Left forelimb (tissue), 1 donor: ENCODE data around the gene ELMOD1.

ENCODE experiments used
- DNase-seq: peaks from one replicate; pipeline ENCODE4 v3.0.0-alpha.2; 2018; ENCODE audit warnings: low spot score

The ELMOD1 gene

GRCh38 chr11:107583629-107584195 lies 7.2 kb upstream of the ELMOD1 start:
- DNase-seq, result no peak

- DNase-seq, result no peak
Measured at GRCh38 chr11:107587306-107587979, 3.5 kb upstream of the ELMOD1 start.

GRCh38 chr11:107591378-107592230 lies 657 bp downstream of the ELMOD1 start:
- no peak for DNase-seq

GRCh38 chr11:107592231-107592590 lies 1.3 kb downstream of the ELMOD1 start:
- no peak for DNase-seq

GRCh38 chr11:107592813-107593212 lies 1.9 kb downstream of the ELMOD1 start:
- no peak for DNase-seq

GRCh38 chr11:107593951-107594350 lies 3.0 kb downstream of the ELMOD1 start:
- DNase-seq, result no peak

- no peak for DNase-seq
Measured at GRCh38 chr11:107594736-107595135, 3.8 kb downstream of the ELMOD1 start.

- no peak for DNase-seq
Measured at GRCh38 chr11:107598225-107599139, 7.5 kb downstream of the ELMOD1 start.

- no peak for DNase-seq
Measured at GRCh38 chr11:107605061-107606006, 14.4 kb downstream of the ELMOD1 start.

- no peak for DNase-seq
Measured at GRCh38 chr11:107606141-107606540, 15.2 kb downstream of the ELMOD1 start.

GRCh38 chr11:107608809-107609208 lies 17.9 kb downstream of the ELMOD1 start:
- DNase-seq, result no peak

GRCh38 chr11:107609400-107610218 lies 18.7 kb downstream of the ELMOD1 start:
- DNase-seq, result no peak

GRCh38 chr11:107612445-107612844 lies 21.5 kb downstream of the ELMOD1 start:
- DNase-seq, result no peak

GRCh38 chr11:107619926-107620325 lies 29.0 kb downstream of the ELMOD1 start:
- no peak for DNase-seq

- no peak for DNase-seq
Measured at GRCh38 chr11:107621081-107621480, 30.1 kb downstream of the ELMOD1 start.

- no peak for DNase-seq
Measured at GRCh38 chr11:107623183-107623582, 32.2 kb downstream of the ELMOD1 start.

GRCh38 chr11:107624983-107625684 lies 34.2 kb downstream of the ELMOD1 start:
- DNase-seq, result no peak

GRCh38 chr11:107625685-107625989 lies 34.7 kb downstream of the ELMOD1 start:
- DNase-seq, result no peak

- DNase-seq, result no peak
Measured at GRCh38 chr11:107631043-107631442, 40.1 kb downstream of the ELMOD1 start.

GRCh38 chr11:107631931-107632330 lies 41.0 kb downstream of the ELMOD1 start:
- DNase-seq, result no peak
